ENCODE measurements around the gene PTPRG.

DNA sequence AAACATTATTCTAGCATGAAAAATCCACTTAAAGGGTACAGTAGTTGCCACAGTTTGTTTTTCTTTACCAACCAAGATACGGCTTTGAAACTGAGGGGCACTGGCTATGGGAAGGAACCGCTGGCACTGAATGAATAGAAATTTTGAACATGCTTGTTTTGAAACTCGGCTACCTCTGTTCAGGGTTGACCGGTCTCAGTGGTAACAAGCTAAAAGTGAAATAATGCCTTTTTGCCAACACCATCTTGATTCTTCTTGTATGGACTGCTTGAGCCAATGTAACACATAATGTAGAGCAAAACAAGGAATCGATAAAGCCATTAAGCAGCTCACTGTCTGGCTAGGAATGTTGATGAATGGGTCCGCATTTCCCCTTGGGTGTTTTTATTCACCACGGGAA lies 36.5 kb downstream of the PTPRG start:
- TF ChIP-seq EZH2phosphoT487 (IDR thresholded peaks at IDR 0.05; ENCODE audit: low read depth): no peak
- TF ChIP-seq, protein P1, sequence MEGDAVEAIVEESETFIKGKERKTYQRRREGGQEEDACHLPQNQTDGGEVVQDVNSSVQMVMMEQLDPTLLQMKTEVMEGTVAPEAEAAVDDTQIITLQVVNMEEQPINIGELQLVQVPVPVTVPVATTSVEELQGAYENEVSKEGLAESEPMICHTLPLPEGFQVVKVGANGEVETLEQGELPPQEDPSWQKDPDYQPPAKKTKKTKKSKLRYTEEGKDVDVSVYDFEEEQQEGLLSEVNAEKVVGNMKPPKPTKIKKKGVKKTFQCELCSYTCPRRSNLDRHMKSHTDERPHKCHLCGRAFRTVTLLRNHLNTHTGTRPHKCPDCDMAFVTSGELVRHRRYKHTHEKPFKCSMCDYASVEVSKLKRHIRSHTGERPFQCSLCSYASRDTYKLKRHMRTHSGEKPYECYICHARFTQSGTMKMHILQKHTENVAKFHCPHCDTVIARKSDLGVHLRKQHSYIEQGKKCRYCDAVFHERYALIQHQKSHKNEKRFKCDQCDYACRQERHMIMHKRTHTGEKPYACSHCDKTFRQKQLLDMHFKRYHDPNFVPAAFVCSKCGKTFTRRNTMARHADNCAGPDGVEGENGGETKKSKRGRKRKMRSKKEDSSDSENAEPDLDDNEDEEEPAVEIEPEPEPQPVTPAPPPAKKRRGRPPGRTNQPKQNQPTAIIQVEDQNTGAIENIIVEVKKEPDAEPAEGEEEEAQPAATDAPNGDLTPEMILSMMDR (IDR thresholded peaks at IDR 0.05; ENCODE audit: low read depth, low read length): no peak

All from OCI-LY3 (cell line).